ENCODE data around the gene NSUN6.

NSUN6 gene

GRCh38 chr10:18557960-18558359 lies 93.4 kb downstream of the NSUN6 start:
- no peak for DNase-seq (ENCODE audit: low read depth)

GRCh38 chr10:18556522-18557147 lies 94.8 kb downstream of the NSUN6 start:
- no peak for DNase-seq (ENCODE audit: low read depth)
- TF ChIP-seq CTCF (IDR thresholded peaks at IDR 0.05; ENCODE audit: low read length, missing control alignments): no peak
- no peak overlapping the region for H3K4me3 ChIP-seq (replicated peaks; ENCODE audit: low read depth, low read length)

More at GRCh38 chr10:18557960-18558359, 93.4 kb downstream of the NSUN6 start:
- no peak for TF ChIP-seq CTCF (IDR thresholded peaks at IDR 0.05; ENCODE audit: low read length, missing control alignments)
- no peak overlapping the region for H3K4me3 ChIP-seq (replicated peaks; ENCODE audit: low read depth, low read length)

GRCh38 chr10:18554479-18554878 lies 96.9 kb downstream of the NSUN6 start:
- peak; percentile 17 for DNase-seq (ENCODE audit: low read depth)
- no peak overlapping the region for H3K4me3 ChIP-seq (replicated peaks; ENCODE audit: low read depth, low read length)
- no peak for TF ChIP-seq CTCF (IDR thresholded peaks at IDR 0.05; ENCODE audit: low read length, missing control alignments)

- TF ChIP-seq CTCF (IDR thresholded peaks at IDR 0.05; ENCODE audit: low read length, missing control alignments): no peak
- no peak for DNase-seq (ENCODE audit: low read depth)
Measured at GRCh38 chr10:18551473-18551872, 99.9 kb downstream of the NSUN6 start.

GRCh38 chr10:18549105-18549504 lies 102.3 kb downstream of the NSUN6 start:
- no peak for TF ChIP-seq CTCF (IDR thresholded peaks at IDR 0.05; ENCODE audit: low read length, missing control alignments)
- no peak overlapping the region for H3K4me3 ChIP-seq (replicated peaks; ENCODE audit: low read depth, low read length)
- no peak for DNase-seq (ENCODE audit: low read depth)

More at GRCh38 chr10:18551473-18551872, 99.9 kb downstream of the NSUN6 start:
- no peak overlapping the region for H3K4me3 ChIP-seq (replicated peaks; ENCODE audit: low read depth, low read length)

GRCh38 chr10:18545621-18546305 lies 105.6 kb downstream of the NSUN6 start:
- H3K4me3 ChIP-seq (replicated peaks; ENCODE audit: low read depth, low read length): no peak overlapping the region
- TF ChIP-seq CTCF (IDR thresholded peaks at IDR 0.05; ENCODE audit: low read length, missing control alignments): no peak
- DNase-seq (ENCODE audit: low read depth): peak; percentile 19

All from fibroblast of pulmonary artery (primary cell).